ENCODE data around the gene LGR5.

The LGR5 gene

GRCh38 chr12:71426300-71427047 is 13.1 kb upstream of the LGR5 start:
- no peak overlapping the region for H3K27ac ChIP-seq
- no peak for TF ChIP-seq CTCF (conservative IDR thresholded peaks at IDR 0.05)

GRCh38 chr12:71430756-71431155 is 8.8 kb upstream of the LGR5 start:
- no peak for TF ChIP-seq CTCF (conservative IDR thresholded peaks at IDR 0.05)

GRCh38 chr12:71431991-71432390 is 7.6 kb upstream of the LGR5 start:
- no peak for TF ChIP-seq CTCF (conservative IDR thresholded peaks at IDR 0.05)

More at GRCh38 chr12:71430756-71431155, 8.8 kb upstream of the LGR5 start:
- no peak overlapping the region for H3K27ac ChIP-seq

GRCh38 chr12:71432936-71433335 is 6.7 kb upstream of the LGR5 start:
- no peak for TF ChIP-seq CTCF (conservative IDR thresholded peaks at IDR 0.05)
- H3K27ac ChIP-seq, result no peak overlapping the region

More at GRCh38 chr12:71431991-71432390, 7.6 kb upstream of the LGR5 start:
- H3K27ac ChIP-seq, result no peak overlapping the region

- H3K27ac ChIP-seq, result no peak overlapping the region
- no peak for TF ChIP-seq CTCF (conservative IDR thresholded peaks at IDR 0.05)
These were observed 2.9 kb upstream of the LGR5 start for GRCh38 chr12:71436696-71437095.

GRCh38 chr12:71438670-71439361 is 782 bp upstream of the LGR5 start:
- TF ChIP-seq CTCF (conservative IDR thresholded peaks at IDR 0.05), result no peak
- H3K27ac ChIP-seq, result no peak overlapping the region

GRCh38 chr12:71439362-71439612 is 311 bp upstream of the LGR5 start:
- TF ChIP-seq CTCF (conservative IDR thresholded peaks at IDR 0.05), result no peak
- H3K27ac ChIP-seq, result no peak overlapping the region

Data from VCaP (cell line).